Measurements from ENCODE around the gene KIF26A. TPM values are rescaled to one million over a fixed set of nuclear protein-coding genes. Genes with fewer than 3 reads are reported as not detected.

Gene KIF26A
- total RNA-seq, 1 experiment from 2014 or later, result not detected

- DNase-seq (ENCODE audit: low spot score), result no peak
Observed at GRCh38 chr14:104112609-104113571, 25.5 kb upstream of the KIF26A start.

DNA sequence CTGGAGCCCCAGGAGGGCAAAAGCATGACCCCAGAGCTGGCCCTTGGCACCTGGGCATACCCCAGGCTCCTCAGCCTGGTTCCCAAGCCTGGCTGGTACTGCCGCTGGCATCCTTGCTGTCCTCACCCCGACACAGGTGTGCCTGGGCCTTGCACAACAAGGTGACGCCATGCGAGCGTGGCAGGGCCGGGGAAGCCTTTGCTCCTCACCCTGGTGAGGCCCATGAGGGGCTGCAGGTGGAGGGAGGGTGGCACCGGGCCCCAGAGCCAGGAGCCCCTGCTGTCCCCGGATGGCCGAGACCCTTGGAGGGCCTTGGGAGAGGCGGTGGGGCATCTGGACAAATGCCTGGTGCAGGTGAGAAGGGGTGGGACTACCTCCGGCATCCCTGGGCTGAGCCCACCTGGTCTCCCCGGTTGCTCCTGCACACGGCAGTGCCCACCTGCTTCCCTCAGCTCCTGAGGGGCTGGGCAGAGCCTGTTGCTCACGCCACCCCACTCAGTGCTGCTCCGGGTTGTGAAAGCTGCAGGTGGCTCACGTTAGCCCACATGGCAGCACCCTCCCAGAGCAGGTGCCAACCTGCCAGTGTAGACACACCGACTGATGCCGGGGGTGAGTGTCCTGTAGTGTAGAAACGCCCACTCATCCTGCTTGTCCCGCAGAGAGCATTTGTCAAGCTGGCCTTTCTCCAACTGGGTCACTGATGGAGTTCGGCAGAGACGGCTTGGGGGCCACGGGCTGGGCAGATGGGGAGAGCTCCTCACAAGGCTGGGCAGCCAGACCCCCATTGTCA lies 24.6 kb upstream of the KIF26A start:
- DNase-seq (ENCODE audit: low spot score), result no peak

GRCh38 chr14:104114421-104115130 lies 23.8 kb upstream of the KIF26A start:
- DNase-seq (ENCODE audit: low spot score), result no peak

GRCh38 chr14:104115131-104115600 lies 23.2 kb upstream of the KIF26A start:
- DNase-seq (ENCODE audit: low spot score), result no peak

- no peak for DNase-seq (ENCODE audit: low spot score)
Observed at GRCh38 chr14:104115691-104116287, 22.6 kb upstream of the KIF26A start.

DNA sequence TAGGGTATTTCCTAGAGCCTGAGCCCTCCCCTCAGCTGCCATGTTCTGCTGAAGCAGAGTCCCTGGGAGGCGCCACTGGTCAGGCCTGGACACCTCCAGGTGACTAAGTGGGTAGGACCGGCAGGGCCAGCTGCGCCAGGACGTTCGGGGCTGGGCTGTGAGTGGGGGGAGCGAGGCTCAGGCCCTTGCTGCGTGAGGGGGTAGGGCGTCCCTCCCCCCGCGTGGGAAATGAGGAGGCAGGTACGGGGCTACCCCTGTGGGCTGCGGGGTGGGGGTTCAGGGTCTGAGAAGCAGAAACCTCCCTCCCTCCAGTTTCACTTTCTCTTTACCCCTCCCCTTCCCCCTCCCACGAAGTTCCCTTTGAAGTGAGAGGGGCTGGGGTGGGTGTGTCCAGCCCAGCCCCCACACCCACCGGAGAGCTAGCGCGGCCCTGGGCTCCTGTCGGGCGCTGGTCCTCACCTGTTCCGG lies 22.1 kb upstream of the KIF26A start:
- DNase-seq (ENCODE audit: low spot score), result peak; percentile 48

DNA sequence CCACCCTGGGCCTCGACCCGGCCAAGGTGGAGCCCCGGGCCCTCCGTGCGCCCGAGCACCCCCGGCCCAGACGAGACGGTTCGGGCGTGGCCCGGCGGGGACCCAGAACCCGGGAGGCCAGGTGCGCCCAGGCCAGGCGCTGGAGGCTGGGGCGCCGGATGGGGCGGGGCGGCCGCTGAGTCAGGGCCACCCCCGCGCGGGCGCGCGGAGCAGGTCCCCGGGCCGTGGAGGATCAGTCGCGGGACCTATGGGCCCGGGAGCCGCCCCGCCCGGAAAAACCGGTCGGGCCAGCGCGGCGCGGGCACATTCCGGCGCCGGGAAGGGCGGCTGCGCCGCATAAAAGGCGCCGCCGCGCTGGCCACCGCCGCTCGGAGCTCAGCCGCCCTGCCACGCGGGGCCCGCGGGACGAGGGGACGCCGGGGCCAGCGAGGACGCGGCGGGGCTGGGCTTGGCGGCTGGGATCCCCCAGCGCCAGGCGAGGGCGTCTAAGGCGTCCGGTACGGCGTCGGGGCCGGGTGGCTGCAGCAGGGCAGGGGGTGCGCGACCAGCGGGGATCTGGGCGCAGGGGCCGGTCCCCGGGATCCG lies 21.5 kb upstream of the KIF26A start:
- peak; percentile 79 for DNase-seq (ENCODE audit: low spot score)

- peak; percentile 22 for DNase-seq (ENCODE audit: low spot score)
Observed at GRCh38 chr14:104117341-104118005, 20.9 kb upstream of the KIF26A start.

DNA sequence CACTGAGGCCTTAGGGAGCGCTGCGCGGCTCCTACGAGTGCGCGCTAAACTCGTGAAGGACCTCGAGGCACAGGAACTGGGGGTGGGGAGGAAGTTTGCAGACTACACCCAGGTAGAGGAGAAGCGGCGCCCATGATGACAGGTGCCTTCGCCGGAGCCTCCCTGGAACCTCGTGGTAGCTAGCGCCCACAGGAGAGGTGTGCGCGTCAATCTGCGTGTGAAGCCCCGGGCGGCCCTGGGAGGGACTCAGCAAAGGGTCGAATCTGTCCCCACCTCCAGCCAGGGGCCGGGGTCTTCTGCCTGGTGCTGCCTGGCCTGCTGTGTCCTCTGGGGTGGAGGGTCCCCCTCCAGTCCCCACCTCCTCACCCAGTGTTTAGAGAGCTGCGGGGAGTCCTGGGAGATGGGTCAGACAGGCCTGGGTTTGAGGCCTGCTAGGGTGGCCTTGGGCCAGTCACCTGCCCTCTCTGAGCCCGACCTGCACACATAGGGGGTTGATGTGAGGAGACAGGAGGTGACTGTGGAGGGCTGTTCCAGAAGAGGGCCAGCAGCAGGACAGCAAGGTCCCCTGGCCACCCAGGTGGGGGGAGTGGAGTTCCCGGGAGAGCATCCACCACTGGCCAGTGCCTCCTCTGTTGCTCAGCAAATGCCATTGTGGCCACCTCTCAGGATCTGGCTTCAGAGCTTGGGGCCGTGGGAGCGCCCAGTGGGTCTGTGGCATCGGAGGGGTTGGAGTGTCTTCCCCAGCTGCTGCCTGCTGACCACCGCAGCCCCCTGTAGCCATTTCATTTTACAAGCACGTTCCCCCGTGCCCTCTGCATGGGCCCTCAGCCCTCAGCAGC lies 20.2 kb upstream of the KIF26A start:
- DNase-seq (ENCODE audit: low spot score), result no peak

DNA sequence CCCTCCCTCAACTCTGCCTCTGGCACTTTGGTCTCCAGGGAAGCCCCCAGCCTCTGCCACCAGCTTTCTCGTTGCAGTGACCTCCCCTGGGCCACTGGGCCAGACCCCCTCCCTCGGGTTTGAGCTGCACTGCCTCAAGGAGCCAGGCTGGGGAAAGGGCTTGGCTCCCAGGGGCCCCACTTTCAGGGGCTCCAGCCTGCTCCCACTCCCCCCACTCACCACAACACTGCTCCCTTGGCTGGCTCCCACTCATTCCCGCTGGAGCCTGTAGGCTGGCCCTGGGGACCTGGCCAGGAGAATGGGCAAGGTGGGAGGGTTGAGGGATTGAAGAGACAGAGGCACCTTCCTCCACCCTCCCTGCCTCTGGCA lies 19.3 kb upstream of the KIF26A start:
- DNase-seq (ENCODE audit: low spot score), result no peak

DNA sequence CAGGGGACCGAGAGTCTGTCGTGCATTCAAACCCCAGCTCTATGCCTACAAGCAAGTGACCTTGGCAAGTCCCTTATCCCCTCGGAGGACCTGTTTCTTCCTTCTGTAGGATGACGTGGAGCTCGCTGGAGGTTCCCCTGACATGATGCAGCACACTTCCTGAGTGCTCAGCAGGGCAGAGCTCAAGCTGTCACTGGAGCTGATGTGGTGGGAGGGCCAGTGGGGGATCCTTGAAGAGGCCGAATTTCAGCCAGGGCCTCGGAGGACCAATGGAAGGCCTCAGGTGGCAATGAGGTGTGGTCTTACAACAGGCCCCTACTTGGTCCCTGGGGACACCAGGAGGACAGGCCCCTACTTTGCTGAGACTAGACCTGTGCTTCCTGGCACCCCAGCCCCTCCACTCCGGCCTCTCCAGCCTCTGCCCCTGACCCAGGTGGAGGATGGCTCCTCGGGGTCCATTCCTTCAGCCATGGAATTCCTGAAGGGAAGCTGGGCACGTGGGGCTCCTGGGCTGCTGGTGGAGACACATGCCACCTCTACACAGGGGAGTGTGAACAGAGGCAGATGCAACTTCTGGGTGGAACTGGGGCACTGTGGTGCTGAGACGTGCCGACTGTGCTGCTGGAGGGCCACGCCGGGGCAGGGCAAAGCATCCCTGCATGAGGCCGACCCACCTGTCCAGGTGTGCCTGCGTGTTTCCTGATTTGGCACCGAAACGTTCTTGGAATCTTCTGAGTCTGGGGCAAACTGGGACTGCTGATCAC lies 18.7 kb upstream of the KIF26A start:
- no peak for DNase-seq (ENCODE audit: low spot score)

GRCh38 chr14:104120281-104120741 lies 18.1 kb upstream of the KIF26A start:
- DNase-seq (ENCODE audit: low spot score), result no peak

- DNase-seq (ENCODE audit: low spot score), result no peak
Observed at GRCh38 chr14:104121142-104121541, 17.2 kb upstream of the KIF26A start.

DNA sequence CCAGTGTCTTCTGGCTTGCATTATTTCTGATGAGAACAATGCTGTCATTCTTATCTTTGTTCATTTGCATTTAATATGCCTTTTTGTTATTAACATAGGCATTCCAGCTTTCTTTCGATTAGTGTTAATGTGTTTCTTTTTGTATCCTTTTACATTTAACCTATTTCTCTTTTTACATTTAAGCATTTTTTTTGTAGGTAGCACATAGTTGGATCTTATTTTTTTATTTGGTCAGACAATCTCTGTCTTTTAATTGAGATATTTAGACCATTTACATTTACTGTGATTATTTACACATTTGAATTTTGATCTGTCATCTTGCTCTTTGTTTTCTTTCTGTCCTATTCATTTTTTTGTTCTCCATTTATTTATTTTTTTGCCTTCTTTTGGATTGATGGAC lies 14.5 kb upstream of the KIF26A start:
- no peak for DNase-seq (ENCODE audit: low spot score)

GRCh38 chr14:104125011-104125410 lies 13.4 kb upstream of the KIF26A start:
- DNase-seq (ENCODE audit: low spot score), result no peak

GRCh38 chr14:104126753-104127152 lies 11.6 kb upstream of the KIF26A start:
- DNase-seq (ENCODE audit: low spot score), result no peak

DNA sequence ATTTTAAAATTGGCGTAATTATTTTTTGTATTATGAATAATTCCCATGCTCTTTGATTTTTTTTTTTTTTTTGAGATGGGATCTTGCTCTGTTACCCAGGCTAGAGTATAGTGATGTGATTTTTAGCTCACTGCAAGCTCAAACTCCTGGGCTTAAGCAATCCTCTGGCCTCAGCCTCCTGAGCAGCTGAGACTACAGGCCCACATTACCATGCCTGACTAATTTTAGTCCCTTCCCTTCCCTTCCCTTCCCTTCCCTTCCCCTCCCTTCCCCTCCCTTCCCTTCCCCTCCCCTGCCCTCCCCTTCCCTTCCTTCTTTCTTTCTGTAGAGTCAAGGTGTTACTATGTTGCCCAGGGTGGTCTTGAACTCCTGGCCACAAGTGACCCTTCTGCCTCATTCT lies 9.4 kb upstream of the KIF26A start:
- no peak for DNase-seq (ENCODE audit: low spot score)

DNA sequence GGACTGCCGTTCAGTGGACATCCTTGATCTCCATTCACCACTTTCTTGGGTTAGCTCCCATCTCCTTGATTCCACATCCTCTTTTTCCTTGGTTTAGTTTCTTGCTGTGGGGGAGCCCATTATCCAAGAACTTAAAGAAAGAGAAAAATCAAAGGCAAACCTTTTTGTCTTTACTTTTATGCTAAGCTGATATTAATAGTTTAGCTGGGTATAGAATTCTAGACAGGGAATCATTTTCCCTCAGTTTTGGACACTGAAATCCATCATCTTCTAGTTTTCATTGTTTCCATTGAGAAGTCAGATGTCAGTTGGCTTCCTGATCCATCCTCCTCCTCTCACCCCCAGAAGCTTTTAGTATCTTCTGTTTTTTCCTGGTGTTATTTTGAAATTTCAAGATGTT lies 8.8 kb upstream of the KIF26A start:
- DNase-seq (ENCODE audit: low spot score), result no peak
